Esophagus muscularis mucosa (tissue), 4 donors: Measurements from ENCODE around the gene PRSS33. TPM values are rescaled to one million over a fixed set of nuclear protein-coding genes. Genes with fewer than 3 reads are reported as not detected.

ENCODE experiments used
- DNase-seq: peaks from one replicate; pipeline ENCODE4 v3.0.0-alpha.2; 2017; ENCODE audit errors: extremely low spot score
- H3K27ac ChIP-seq, 4 donors: fragments of 200-600 bp; sonication (generic); replicated peaks in 1 of 4; 1 replicate in 3 of 4; 2 replicates in 1 of 4; pipeline ENCODE4 v1.5.1; 2016 to 2019; ENCODE audit warnings: mild to moderate bottlenecking in 1 of 4
- H3K27me3 ChIP-seq, 4 donors: fragments of 200-600 bp; sonication (generic); one replicate each; pipeline versions ENCODE4 v1.5.1 to v1.6.0; 2016 to 2019
- H3K36me3 ChIP-seq, 4 donors: fragments of 200-600 bp; sonication (generic); one replicate each; pipeline ENCODE4 v1.5.1; 2016 to 2019
- H3K4me1 ChIP-seq, 4 donors: fragments of 200-600 bp; sonication (generic); one replicate each; pipeline ENCODE4 v1.5.1; 2016 to 2019
- H3K4me3 ChIP-seq, 4 donors: fragments of 200-600 bp; sonication (generic); 1 replicate in 2 of 4; 2 replicates in 2 of 4; pipeline ENCODE4 v1.5.1; 2016 to 2019; ENCODE audit warnings: mild to moderate bottlenecking in 4 of 4, moderate library complexity in 1 of 4
- H3K9me3 ChIP-seq, 4 donors: fragments of 200-600 bp; sonication (generic); 1 replicate in 3 of 4; 2 replicates in 1 of 4; pipeline ENCODE4 v1.5.1; 2016 to 2019
- EP300 ChIP-seq: sonication (generic); formaldehyde crosslinking; IDR thresholded peaks from one replicate; pipeline ENCODE4 v1.6.1; 2017; ENCODE audit warnings: antibody characterized with exemption
- POLR2A ChIP-seq: fragments of 450-650 bp; IDR thresholded peaks from one replicate; pipeline ENCODE4 v1.6.1; 2017; ENCODE audit warnings: antibody characterized with exemption, moderate library complexity, mild to moderate bottlenecking, low read depth
- POLR2AphosphoS5 ChIP-seq, 2 donors: sonication (generic); formaldehyde crosslinking; IDR thresholded peaks; one replicate each; pipeline ENCODE4 v1.6.1; 2017; ENCODE audit warnings: antibody characterized with exemption in 2 of 2
- WGBS: methylation state at CpG from one replicate; pipeline ENCODE4 v1.1.5; 2018; 5-methylcytosine and 5-hydroxymethylcytosine counted together
- intact Hi-C: fragments of 100-400 bp; cut with DNase I; formaldehyde crosslinking; loops from one replicate; pipeline ENCODE4 v1.15.1; 2023
- total RNA-seq, 4 donors: library from RNA; depleted of rRNA; stranded (reverse); fragments of >200 nt; gene quantifications; one replicate each; pipeline versions ENCODE4 v1.1.0 to v1.2.1, GENCODE V29; 2016
- TF ChIP-seq, protein P1 (sequence below), 3 experiments: fragments of 200-600 bp in 2 of 3; fragments of 450-650 bp in 1 of 3; sonication (generic) in 2 of 3; IDR thresholded peaks; one replicate each; pipeline ENCODE4 v1.5.1; 2017 to 2019; ENCODE audit warnings: antibody characterized with exemption in 3 of 3, mild to moderate bottlenecking in 2 of 3, moderate library complexity in 1 of 3

The PRSS33 gene
- total RNA-seq, 4 donors from 2014 or later, result not detected

DNA sequence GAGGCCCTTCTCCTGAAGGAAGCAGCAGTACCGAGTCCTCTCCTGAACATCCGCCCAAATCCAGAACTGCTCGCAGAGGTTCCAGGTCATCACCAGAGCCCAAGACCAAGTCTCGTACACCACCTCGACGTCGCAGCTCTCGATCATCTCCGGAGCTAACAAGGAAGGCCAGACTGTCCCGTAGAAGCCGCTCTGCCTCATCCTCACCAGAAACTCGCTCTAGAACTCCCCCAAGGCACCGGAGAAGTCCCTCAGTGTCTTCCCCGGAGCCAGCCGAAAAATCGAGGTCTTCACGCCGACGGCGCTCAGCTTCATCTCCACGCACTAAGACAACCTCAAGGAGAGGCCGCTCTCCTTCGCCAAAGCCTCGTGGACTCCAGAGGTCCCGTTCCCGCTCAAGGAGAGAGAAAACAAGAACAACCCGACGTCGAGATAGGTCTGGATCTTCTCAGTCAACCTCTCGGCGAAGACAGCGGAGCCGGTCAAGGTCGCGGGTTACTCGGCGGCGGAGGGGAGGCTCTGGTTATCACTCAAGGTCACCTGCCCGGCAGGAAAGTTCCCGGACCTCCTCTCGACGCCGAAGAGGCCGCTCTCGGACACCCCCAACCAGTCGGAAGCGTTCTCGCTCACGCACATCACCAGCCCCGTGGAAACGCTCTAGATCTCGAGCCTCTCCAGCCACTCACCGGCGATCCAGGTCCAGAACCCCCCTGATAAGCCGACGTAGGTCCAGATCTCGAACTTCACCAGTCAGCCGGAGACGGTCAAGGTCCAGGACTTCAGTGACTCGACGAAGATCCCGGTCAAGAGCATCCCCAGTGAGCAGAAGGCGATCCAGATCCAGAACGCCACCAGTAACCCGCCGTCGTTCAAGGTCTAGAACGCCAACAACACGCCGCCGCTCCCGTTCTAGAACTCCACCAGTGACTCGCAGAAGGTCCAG lies 21.6 kb downstream of the PRSS33 start:
- Histone ChIP-seq H3K4me1 (peaks cover 8 to 38% (median 29%) of the 10 kb centered on the region in 4 donors), H3K9me3 (no peaks in the 10 kb centered on the region), H3K4me3 (no peak overlapping the region), H3K36me3 (peaks cover 95 to 100% (median 100%) of the 10 kb centered on the region in 4 donors), H3K27ac (no peak overlapping the region), H3K27me3 (no peaks in the 10 kb centered on the region)
- no peak for DNase-seq
- TF ChIP-seq, protein P1, sequence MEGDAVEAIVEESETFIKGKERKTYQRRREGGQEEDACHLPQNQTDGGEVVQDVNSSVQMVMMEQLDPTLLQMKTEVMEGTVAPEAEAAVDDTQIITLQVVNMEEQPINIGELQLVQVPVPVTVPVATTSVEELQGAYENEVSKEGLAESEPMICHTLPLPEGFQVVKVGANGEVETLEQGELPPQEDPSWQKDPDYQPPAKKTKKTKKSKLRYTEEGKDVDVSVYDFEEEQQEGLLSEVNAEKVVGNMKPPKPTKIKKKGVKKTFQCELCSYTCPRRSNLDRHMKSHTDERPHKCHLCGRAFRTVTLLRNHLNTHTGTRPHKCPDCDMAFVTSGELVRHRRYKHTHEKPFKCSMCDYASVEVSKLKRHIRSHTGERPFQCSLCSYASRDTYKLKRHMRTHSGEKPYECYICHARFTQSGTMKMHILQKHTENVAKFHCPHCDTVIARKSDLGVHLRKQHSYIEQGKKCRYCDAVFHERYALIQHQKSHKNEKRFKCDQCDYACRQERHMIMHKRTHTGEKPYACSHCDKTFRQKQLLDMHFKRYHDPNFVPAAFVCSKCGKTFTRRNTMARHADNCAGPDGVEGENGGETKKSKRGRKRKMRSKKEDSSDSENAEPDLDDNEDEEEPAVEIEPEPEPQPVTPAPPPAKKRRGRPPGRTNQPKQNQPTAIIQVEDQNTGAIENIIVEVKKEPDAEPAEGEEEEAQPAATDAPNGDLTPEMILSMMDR (IDR thresholded peaks at IDR 0.05), result no peak
- TF ChIP-seq EP300 (no peak), POLR2AphosphoS5 (IDR thresholded peaks at IDR 0.05) (no peak)
- 98% methylated on average over 70 of the region's 73 CpGs for WGBS
- intact Hi-C loops, result no loop called here

DNA sequence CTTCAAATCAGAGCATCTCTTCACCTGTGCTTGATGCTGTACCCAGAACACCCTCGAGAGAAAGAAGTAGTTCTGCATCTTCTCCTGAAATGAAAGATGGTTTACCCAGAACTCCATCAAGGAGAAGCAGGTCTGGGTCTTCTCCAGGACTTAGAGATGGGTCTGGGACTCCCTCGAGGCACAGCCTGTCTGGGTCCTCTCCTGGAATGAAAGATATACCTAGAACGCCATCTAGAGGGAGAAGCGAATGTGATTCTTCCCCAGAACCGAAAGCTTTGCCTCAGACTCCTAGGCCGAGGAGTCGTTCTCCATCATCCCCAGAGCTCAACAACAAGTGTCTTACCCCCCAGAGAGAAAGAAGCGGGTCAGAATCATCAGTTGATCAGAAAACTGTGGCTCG lies 22.6 kb downstream of the PRSS33 start:
- Histone ChIP-seq H3K4me3 (no peak overlapping the region), H3K27ac (no peak overlapping the region), H3K36me3 (peaks cover 95 to 100% (median 100%) of the 10 kb centered on the region in 4 donors), H3K4me1 (peaks cover 8 to 28% (median 24%) of the 10 kb centered on the region in 4 donors), H3K27me3 (no peaks in the 10 kb centered on the region), H3K9me3 (no peaks in the 10 kb centered on the region)
- no peak for DNase-seq
- no peak for TF ChIP-seq EP300
- TF ChIP-seq, protein P1 (IDR thresholded peaks at IDR 0.05), result no peak
- no peak for TF ChIP-seq POLR2AphosphoS5 (IDR thresholded peaks at IDR 0.05)
- no peak for TF ChIP-seq POLR2A
- WGBS, result 100% methylated on average over 9 of the region's 9 CpGs
- intact Hi-C loops, result no loop called here

GRCh38 chr16:2763173-2763572 lies 24.2 kb downstream of the PRSS33 start:
- Histone ChIP-seq H3K9me3 (no peaks in the 10 kb centered on the region), H3K36me3 (peaks cover 95 to 100% (median 100%) of the 10 kb centered on the region in 4 donors), H3K4me1 (peaks cover 0 to 16% (median 12%) of the 10 kb centered on the region in 4 donors), H3K27ac (no peak overlapping the region), H3K27me3 (no peaks in the 10 kb centered on the region), H3K4me3 (no peak overlapping the region)
- 92% methylated on average over 6 of the region's 6 CpGs for WGBS
- TF ChIP-seq POLR2A (no peak), EP300 (no peak), POLR2AphosphoS5 (IDR thresholded peaks at IDR 0.05) (no peak)
- TF ChIP-seq, protein P1 (IDR thresholded peaks at IDR 0.05), result no peak
- no peak for DNase-seq
- intact Hi-C loops, result no loop called here

DNA sequence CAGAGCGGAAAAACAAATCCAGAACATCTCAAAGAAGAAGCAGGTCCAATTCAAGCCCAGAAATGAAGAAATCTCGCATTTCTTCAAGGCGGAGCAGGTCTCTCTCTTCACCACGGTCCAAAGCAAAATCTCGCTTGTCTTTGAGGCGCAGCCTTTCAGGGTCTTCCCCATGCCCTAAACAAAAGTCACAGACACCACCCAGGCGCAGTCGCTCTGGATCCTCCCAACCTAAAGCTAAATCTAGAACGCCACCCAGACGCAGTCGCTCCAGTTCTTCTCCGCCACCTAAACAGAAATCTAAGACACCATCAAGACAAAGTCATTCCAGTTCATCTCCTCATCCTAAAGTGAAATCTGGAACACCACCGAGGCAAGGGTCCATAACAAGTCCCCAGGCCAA lies 24.6 kb downstream of the PRSS33 start:
- TF ChIP-seq POLR2A (no peak), POLR2AphosphoS5 (IDR thresholded peaks at IDR 0.05) (no peak), EP300 (no peak)
- TF ChIP-seq, protein P1 (IDR thresholded peaks at IDR 0.05), result no peak
- H3K27ac ChIP-seq, result no peak overlapping the region
- H3K27me3 ChIP-seq, result no peaks in the 10 kb centered on the region
- WGBS, result 95% methylated on average over 13 of the region's 13 CpGs
- intact Hi-C loops, result no loop called here
- H3K36me3 ChIP-seq, result peaks cover 95 to 100% (median 100%) of the 10 kb centered on the region in 4 donors
- H3K4me1 ChIP-seq, result peaks cover 0 to 14% (median 11%) of the 10 kb centered on the region in 4 donors
- no peak overlapping the region for H3K4me3 ChIP-seq
- H3K9me3 ChIP-seq, result no peaks in the 10 kb centered on the region
- DNase-seq, result no peak
